Suprapubic skin (tissue), 3 donors: ENCODE measurements around the gene FRMD4B.

Experiments used
- CTCF ChIP-seq, 2 donors: fragments of 200-600 bp in 1 of 2; fragments of 450-650 bp in 1 of 2; sonication (generic) in 1 of 2; IDR thresholded peaks; one replicate each; pipeline ENCODE4 v1.5.1; 2016 to 2019; ENCODE audit warnings: antibody characterized with exemption in 2 of 2, mild to moderate bottlenecking in 1 of 2, moderate library complexity in 1 of 2
- EP300 ChIP-seq: sonication (generic); formaldehyde crosslinking; IDR thresholded peaks from one replicate; pipeline ENCODE4 v1.6.1; 2017; ENCODE audit warnings: antibody characterized with exemption

- no peak for TF ChIP-seq EP300
- no peak for TF ChIP-seq CTCF (IDR thresholded peaks at IDR 0.05)
Measured at GRCh38 chr3:69367586-69367985, 18.3 kb downstream of the FRMD4B start.
